ENCODE measurements around the gene TMEM186.

TMEM186 gene

GRCh38 chr16:8768283-8768682, 29.2 kb downstream of the TMEM186 start:
- TF ChIP-seq CTCF (IDR thresholded peaks at IDR 0.05; ENCODE audit: low read depth, low read length) = no peak
- no peak overlapping the region for H3K4me3 ChIP-seq (ENCODE audit: low read depth, low read length)

GRCh38 chr16:8767176-8767575, 30.3 kb downstream of the TMEM186 start:
- no peak for TF ChIP-seq CTCF (IDR thresholded peaks at IDR 0.05; ENCODE audit: low read depth, low read length)
- no peak overlapping the region for H3K4me3 ChIP-seq (ENCODE audit: low read depth, low read length)

GRCh38 chr16:8764525-8765250, 32.8 kb downstream of the TMEM186 start:
- no peak overlapping the region for H3K4me3 ChIP-seq (ENCODE audit: low read depth, low read length)
- no peak for TF ChIP-seq CTCF (IDR thresholded peaks at IDR 0.05; ENCODE audit: low read depth, low read length)

- no peak overlapping the region for H3K4me3 ChIP-seq (ENCODE audit: low read depth, low read length)
- no peak for TF ChIP-seq CTCF (IDR thresholded peaks at IDR 0.05; ENCODE audit: low read depth, low read length)
Measured at GRCh38 chr16:8763899-8764298, 33.5 kb downstream of the TMEM186 start.

- no peak overlapping the region for H3K4me3 ChIP-seq (ENCODE audit: low read depth, low read length)
- TF ChIP-seq CTCF (IDR thresholded peaks at IDR 0.05; ENCODE audit: low read depth, low read length) = no peak
Measured at GRCh38 chr16:8763083-8763482, 34.4 kb downstream of the TMEM186 start.

GRCh38 chr16:8762254-8762653, 35.2 kb downstream of the TMEM186 start:
- TF ChIP-seq CTCF (IDR thresholded peaks at IDR 0.05; ENCODE audit: low read depth, low read length) = no peak
- H3K4me3 ChIP-seq (ENCODE audit: low read depth, low read length) = no peak overlapping the region

GRCh38 chr16:8761078-8761477, 36.4 kb downstream of the TMEM186 start:
- no peak overlapping the region for H3K4me3 ChIP-seq (ENCODE audit: low read depth, low read length)
- no peak for TF ChIP-seq CTCF (IDR thresholded peaks at IDR 0.05; ENCODE audit: low read depth, low read length)
